PC-3 (cell line): ENCODE measurements around the gene NKAIN2. TPM values are rescaled to one million over a fixed set of nuclear protein-coding genes. Genes with fewer than 3 reads are reported as not detected.

Source experiments
- ATAC-seq: fragments of 200-7000 bp; cut with Tn5 transposase; 2 replicates; pipeline ENCODE4 v1.9.1; 2020; ENCODE audit warnings: mild to moderate bottlenecking, moderate library complexity
- BruUV-seq: library from RNA; stranded (reverse); fragments of 400-500 nt; replicated peaks from 2 replicates; lab custom pipeline; 2021; lab: Mats Ljungman, UMichigan
- CTCF ChIA-PET: fragments of 300-600 bp; sonication (Branson Sonifier 250); formaldehyde crosslinking; loops from one replicate; lab custom pipeline; 2022; ENCODE audit warnings: antibody characterized with exemption; lab: Charles Lee
- POLR2A ChIA-PET: fragments of 300-600 bp; sonication (Branson Sonifier 250); formaldehyde crosslinking; loops from one replicate; lab custom pipeline; 2022; ENCODE audit warnings: antibody characterized with exemption; ENCODE audit not compliant: unreplicated experiment; lab: Charles Lee
- DNase-seq: peaks from one replicate; pipeline ENCODE4 v3.0.0-alpha.2; 2015
- H2AFZ ChIP-seq: fragments of 300-600 bp; sonication (generic); 2 replicates; pipeline ENCODE4 v1.6.0; 2016; ENCODE audit warnings: antibody characterized with exemption, low read length
- H3F3A ChIP-seq: fragments of 300-600 bp; sonication (generic); one replicate; pipeline ENCODE4 v1.6.0; 2017; ENCODE audit warnings: antibody characterized with exemption, low read length, control low read depth, mild to moderate bottlenecking; ENCODE audit not compliant: unreplicated experiment
- H3K27ac ChIP-seq: fragments of 300-600 bp; sonication (generic); 2 replicates; pipeline ENCODE4 v1.5.1; 2016; ENCODE audit warnings: mild to moderate bottlenecking, low read length
- H3K27me3 ChIP-seq: fragments of 300-600 bp; sonication (generic); 2 replicates; pipeline ENCODE4 v1.6.1; 2016; ENCODE audit warnings: low read length, mixed read lengths
- H3K36me3 ChIP-seq: fragments of 300-600 bp; sonication (generic); 2 replicates; pipeline ENCODE4 v1.6.1; 2016; ENCODE audit warnings: low read depth, mixed run types, low read length, mixed read lengths
- H3K4me1 ChIP-seq: fragments of 300-600 bp; sonication (generic); 2 replicates; pipeline ENCODE4 v1.5.1; 2016; ENCODE audit warnings: low read length; ENCODE audit not compliant: insufficient read depth
- H3K4me2 ChIP-seq: fragments of 300-600 bp; sonication (generic); 2 replicates; pipeline ENCODE4 v1.6.0; 2016; ENCODE audit warnings: low read length
- H3K4me3 ChIP-seq: fragments of 300-600 bp; sonication (generic); 2 replicates; pipeline ENCODE4 v1.5.1; 2016; ENCODE audit warnings: mild to moderate bottlenecking, low read length, mixed read lengths
- H3K79me2 ChIP-seq: fragments of 300-600 bp; sonication (generic); 2 replicates; pipeline ENCODE4 v1.6.1; 2017; ENCODE audit warnings: low read length, mixed read lengths
- H3K9ac ChIP-seq: fragments of 300-600 bp; sonication (generic); 2 replicates; pipeline ENCODE4 v1.6.0; 2016; ENCODE audit warnings: mild to moderate bottlenecking, low read length
- H3K9me2 ChIP-seq: fragments of 300-600 bp; sonication (generic); replicated peaks from 2 replicates; pipeline ENCODE4 v1.6.1; 2016; ENCODE audit warnings: mixed run types, low read length, mixed read lengths
- H3K9me3 ChIP-seq: fragments of 300-600 bp; sonication (generic); 2 replicates; pipeline ENCODE4 v1.6.1; 2016; ENCODE audit warnings: low read length, mixed read lengths
- H4K20me1 ChIP-seq: fragments of 300-600 bp; sonication (generic); 2 replicates; pipeline ENCODE4 v1.6.1; 2016; ENCODE audit warnings: low read length, mixed read lengths
- CTCF ChIP-seq: fragments of 300-600 bp; sonication (generic); conservative IDR thresholded peaks from 2 replicates; pipeline ENCODE4 v1.5.1; 2017; ENCODE audit warnings: antibody characterized with exemption, low read depth, mild to moderate bottlenecking, low read length
- EZH2 ChIP-seq: fragments of 300-600 bp; sonication (generic); IDR thresholded peaks from one replicate; pipeline ENCODE4 v1.6.1; 2017; ENCODE audit warnings: antibody characterized with exemption, mild to moderate bottlenecking, low read length; ENCODE audit not compliant: unreplicated experiment
- EZH2phosphoT487 ChIP-seq: fragments of 300-600 bp; sonication (generic); IDR thresholded peaks from 2 replicates; pipeline ENCODE4 v1.6.1; 2018; ENCODE audit warnings: mild to moderate bottlenecking, antibody characterized with exemption, low read length, borderline replicate concordance
- intact Hi-C: fragments of 100-400 bp; cut with micrococcal nuclease; formaldehyde crosslinking; loops from 2 replicates; pipeline ENCODE4 v1.9.0; 2023
- total RNA-seq: library from RNA; depleted of rRNA; stranded (reverse); fragments of >200 nt; gene quantifications from 2 replicates; pipeline ENCODE4 v1.2.3, GENCODE V29; 2014

NKAIN2 gene
- total RNA-seq, 1 experiment from 2014 or later, result not detected

GRCh38 chr6:123940551-123940950 is 136.9 kb downstream of the NKAIN2 start:
- no peaks in the 10 kb centered on the region for H3K4me1 ChIP-seq
- H2AFZ ChIP-seq, result no peak overlapping the region
- no peaks in the 10 kb centered on the region for H4K20me1 ChIP-seq
- H3K9me3 ChIP-seq, result no peaks in the 10 kb centered on the region
- ChIA-PET POLR2A (no interaction called here), CTCF (no interaction called here)
- H3K9ac ChIP-seq, result no peak overlapping the region
- H3K36me3 ChIP-seq, result no peaks in the 10 kb centered on the region
- H3K79me2 ChIP-seq, result no peaks in the 10 kb centered on the region
- no peak for DNase-seq
- H3K4me2 ChIP-seq, result no peak overlapping the region
- H3K27ac ChIP-seq, result no peak overlapping the region
- no peaks in the 10 kb centered on the region for H3K9me2 ChIP-seq
- H3K27me3 ChIP-seq, result no peaks in the 10 kb centered on the region
- ATAC-seq, result no peak
- TF ChIP-seq EZH2phosphoT487 (no peak), CTCF (no peak), EZH2 (no peak)
- H3K4me3 ChIP-seq, result no peak overlapping the region
- BruUV-seq, result no TSS peak
- intact Hi-C loops, result no loop called here
- no peaks in the 10 kb centered on the region for H3F3A ChIP-seq

GRCh38 chr6:123941855-123942254 is 138.2 kb downstream of the NKAIN2 start:
- TF ChIP-seq EZH2phosphoT487, result no peak
- TF ChIP-seq CTCF, result no peak
- no peak for TF ChIP-seq EZH2
- Histone ChIP-seq H3K9ac (no peak overlapping the region), H3K36me3 (no peaks in the 10 kb centered on the region), H3K4me3 (no peak overlapping the region), H3K4me2 (no peak overlapping the region), H2AFZ (no peak overlapping the region), H3K27me3 (no peaks in the 10 kb centered on the region), H3K79me2 (no peaks in the 10 kb centered on the region), H3K27ac (no peak overlapping the region), H3K9me2 (no peaks in the 10 kb centered on the region), H3K4me1 (no peaks in the 10 kb centered on the region), H3K9me3 (no peaks in the 10 kb centered on the region), H3F3A (no peaks in the 10 kb centered on the region), H4K20me1 (no peaks in the 10 kb centered on the region)
- intact Hi-C loops, result no loop called here
- ChIA-PET POLR2A (no interaction called here), CTCF (no interaction called here)
- no TSS peak for BruUV-seq
- DNase-seq (no peak), ATAC-seq (no peak)

GRCh38 chr6:123945386-123945785 is 141.7 kb downstream of the NKAIN2 start:
- Histone ChIP-seq H3K9me3 (no peaks in the 10 kb centered on the region), H3K4me1 (no peaks in the 10 kb centered on the region), H3K27me3 (no peaks in the 10 kb centered on the region), H2AFZ (no peak overlapping the region), H3K27ac (no peak overlapping the region), H3K4me2 (no peak overlapping the region), H3K9ac (no peak overlapping the region), H3F3A (no peaks in the 10 kb centered on the region), H4K20me1 (no peaks in the 10 kb centered on the region), H3K36me3 (no peaks in the 10 kb centered on the region), H3K79me2 (no peaks in the 10 kb centered on the region), H3K9me2 (no peaks in the 10 kb centered on the region), H3K4me3 (no peak overlapping the region)
- no TSS peak for BruUV-seq
- ATAC-seq, result no peak
- intact Hi-C loops, result no loop called here
- TF ChIP-seq CTCF, result no peak
- TF ChIP-seq EZH2phosphoT487, result no peak
- no peak for TF ChIP-seq EZH2
- ChIA-PET CTCF (no interaction called here), POLR2A (no interaction called here)
- DNase-seq, result no peak
